NCI-H1105 treated with DMSO at 0.1 percent for 48 hours (cell line): ENCODE data around the gene CXorf49B.
"Not testable (repeated sequence)": the region's sequence is repeated elsewhere in the genome, so short reads cannot be mapped to it uniquely, and the experiment has no call there.

ENCODE experiments used
- DNase-seq: peaks from one replicate; lab custom pipeline; 2025; lab: John Stamatoyannopoulos, UW

Gene CXorf49B

DNA sequence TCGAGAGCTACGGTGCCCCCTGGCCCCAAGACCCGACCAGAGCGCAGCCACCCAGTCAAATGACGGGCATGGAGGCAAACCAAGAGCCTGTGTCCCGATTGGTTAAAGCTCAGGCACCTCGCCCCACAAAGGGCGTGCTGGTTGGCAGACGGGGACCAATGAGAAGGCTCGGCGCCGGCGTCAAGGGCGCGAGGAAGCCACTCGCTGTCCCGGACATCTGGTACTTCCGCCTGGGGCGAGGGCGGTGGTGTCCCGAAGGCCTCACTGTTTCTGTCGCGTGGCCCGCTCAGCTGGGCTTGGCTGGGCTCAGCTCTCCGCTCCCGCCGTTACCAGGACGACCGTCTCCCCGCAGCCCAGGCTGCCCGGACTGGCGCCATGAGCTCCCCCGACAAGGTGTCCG lies at the start of gene CXorf49B:
Gene CXorf49B, plus strand, starts transcription at position 301 of the 400 bp plus-strand sequence. Its CDS starts 75 bp downstream, at position 376.
- DNase-seq: not testable (repeated sequence)

GRCh38 chrX:71714064-71714463 lies 49.1 kb upstream of the CXorf49B start:
- DNase-seq: not testable (repeated sequence)

- not testable (repeated sequence) for DNase-seq
Measured at GRCh38 chrX:71715551-71715950, 47.6 kb upstream of the CXorf49B start.

DNA sequence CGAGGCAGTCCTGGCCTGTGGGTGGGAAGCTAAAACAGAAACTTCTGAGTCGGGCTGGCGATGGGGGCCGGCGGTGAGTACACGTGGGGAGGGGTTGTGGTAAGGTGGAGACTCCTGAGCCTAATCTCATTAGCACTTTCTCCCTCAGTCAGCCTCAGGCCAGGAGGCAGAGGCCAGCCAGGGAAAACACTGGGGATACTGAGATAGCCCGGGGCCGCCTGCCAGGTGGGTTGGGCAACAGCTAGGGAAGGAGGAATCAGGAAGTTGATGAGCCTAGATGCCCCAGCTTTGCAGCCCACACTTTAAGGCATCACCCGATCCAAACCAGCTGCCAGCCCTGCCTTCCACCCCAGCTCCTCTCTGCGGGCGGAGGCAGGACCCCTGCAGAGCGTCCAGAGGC lies 46.8 kb upstream of the CXorf49B start:
- DNase-seq: not testable (repeated sequence)

- DNase-seq: not testable (repeated sequence)
Measured at GRCh38 chrX:71718185-71718584, 45.0 kb upstream of the CXorf49B start, which contains the start of gene CXorf49. Gene CXorf49 (minus strand): TSS chrX:71718285. CDS start chrX:71718151, 134 bp downstream.

DNA sequence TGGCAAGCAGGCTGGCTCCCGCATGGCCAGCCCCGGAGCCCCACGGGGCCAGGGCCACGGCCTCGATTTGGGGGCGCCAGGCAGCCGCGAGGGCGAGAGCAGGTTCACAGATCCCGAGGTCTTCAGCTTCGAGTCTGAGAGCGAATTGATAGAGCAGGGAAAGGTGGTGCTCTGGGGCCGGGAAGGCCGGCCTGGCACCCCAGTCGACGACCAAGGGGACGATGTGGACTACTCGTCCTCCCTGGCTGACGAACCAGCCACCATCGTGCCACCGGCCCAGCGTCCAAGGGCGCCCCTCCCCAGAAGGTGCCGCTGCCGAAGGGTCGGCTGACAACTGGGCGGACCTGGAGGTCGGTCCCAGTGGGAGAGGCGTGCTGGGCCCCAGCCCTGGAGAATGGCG lies 44.0 kb upstream of the CXorf49B start:
- DNase-seq: not testable (repeated sequence)

DNA sequence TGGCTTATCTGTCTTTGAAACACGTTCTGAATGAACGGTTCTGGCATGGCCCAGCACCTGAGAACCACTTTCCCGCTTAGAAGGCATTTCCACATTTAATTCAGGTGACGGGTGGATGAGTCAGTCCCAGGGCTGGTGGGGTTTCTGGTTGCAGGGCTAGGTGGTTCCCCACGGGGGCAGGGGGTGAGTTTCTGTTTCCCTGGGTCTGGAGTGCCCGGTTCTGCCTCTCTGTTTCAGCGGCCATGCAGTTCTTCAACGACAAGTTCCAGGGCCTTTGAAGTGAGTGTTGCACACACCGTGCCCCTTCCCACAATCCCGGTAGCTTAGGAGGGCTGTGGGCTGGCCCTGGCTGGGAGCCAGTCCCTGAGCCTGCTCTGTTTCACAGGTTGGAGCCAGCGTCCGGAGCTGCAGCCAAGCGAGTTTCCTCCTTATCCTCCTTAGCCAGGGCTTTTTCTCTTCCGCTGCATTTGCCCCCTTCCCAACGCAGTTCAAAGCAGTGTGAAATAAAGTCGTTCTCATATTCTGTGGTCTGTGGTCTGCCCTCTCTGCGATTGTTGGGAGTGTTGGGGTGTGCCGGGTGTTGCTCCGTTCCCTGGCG lies 42.8 kb upstream of the CXorf49B start:
- DNase-seq: not testable (repeated sequence)

DNA sequence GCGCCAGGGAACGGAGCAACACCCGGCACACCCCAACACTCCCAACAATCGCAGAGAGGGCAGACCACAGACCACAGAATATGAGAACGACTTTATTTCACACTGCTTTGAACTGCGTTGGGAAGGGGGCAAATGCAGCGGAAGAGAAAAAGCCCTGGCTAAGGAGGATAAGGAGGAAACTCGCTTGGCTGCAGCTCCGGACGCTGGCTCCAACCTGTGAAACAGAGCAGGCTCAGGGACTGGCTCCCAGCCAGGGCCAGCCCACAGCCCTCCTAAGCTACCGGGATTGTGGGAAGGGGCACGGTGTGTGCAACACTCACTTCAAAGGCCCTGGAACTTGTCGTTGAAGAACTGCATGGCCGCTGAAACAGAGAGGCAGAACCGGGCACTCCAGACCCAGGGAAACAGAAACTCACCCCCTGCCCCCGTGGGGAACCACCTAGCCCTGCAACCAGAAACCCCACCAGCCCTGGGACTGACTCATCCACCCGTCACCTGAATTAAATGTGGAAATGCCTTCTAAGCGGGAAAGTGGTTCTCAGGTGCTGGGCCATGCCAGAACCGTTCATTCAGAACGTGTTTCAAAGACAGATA lies 2.4 kb upstream of the CXorf49B start:
- DNase-seq: not testable (repeated sequence)

GRCh38 chrX:71764832-71765231 lies 1.7 kb downstream of the CXorf49B start:
- DNase-seq: not testable (repeated sequence)

GRCh38 chrX:71765613-71766012 lies 2.5 kb downstream of the CXorf49B start:
- not testable (repeated sequence) for DNase-seq

DNA sequence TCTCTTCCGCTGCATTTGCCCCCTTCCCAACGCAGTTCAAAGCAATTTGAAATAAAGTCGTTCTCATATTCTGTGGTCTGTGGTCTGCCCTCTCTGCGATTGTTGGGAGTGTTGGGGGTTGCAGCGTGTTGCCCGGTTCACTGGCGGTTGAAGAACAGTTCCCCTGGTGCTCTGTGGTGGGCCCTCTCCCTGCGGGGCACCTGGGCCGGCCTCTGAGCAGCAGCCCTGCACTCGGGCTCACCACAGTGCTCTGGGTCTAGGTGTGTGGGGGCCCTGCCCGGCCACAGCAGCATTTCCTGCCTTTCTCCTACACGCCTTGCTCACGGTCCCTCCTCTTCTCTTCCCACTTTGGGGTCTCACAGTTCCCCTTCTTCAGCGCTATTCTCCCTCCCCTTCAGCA lies 4.0 kb downstream of the CXorf49B start:
- DNase-seq: not testable (repeated sequence)

GRCh38 chrX:71778322-71778721 lies 15.2 kb downstream of the CXorf49B start:
- DNase-seq: not testable (repeated sequence)

DNA sequence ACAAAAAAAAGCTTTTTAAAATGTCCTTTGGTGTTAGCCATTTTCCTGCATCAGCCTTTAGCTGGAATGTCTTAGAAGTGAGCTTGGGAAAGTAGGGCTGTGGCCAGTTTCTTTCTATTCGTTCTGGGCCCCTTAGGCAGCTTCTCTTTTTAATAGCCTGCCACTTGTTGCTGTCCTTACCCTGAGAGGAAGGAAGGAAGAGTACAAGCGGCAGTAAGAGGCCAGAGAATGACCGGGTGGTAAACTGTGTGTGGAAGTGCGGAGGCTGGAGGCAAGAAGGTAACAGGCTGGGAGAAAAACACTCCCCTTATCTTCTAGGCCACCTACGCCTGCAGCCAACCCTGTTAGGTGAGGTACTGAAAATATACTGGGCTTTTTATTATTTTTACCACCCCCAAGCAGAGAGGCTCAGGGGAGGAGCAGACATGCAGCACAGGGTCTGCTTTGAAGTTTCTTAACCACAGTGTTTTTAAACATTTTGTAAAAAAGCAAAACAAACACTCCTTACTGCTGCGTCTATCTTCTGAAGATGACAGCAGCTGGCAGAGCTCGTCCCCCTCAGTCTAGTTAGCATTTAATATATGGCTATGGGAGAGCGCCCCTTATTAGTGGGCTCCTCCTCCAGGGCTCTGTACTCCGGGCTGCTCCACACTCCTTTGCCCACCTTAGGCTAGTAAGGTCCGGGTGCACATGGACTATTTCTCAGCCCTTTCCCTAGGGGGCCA lies 19.2 kb downstream of the CXorf49B start:
- not testable (repeated sequence) for DNase-seq

DNA sequence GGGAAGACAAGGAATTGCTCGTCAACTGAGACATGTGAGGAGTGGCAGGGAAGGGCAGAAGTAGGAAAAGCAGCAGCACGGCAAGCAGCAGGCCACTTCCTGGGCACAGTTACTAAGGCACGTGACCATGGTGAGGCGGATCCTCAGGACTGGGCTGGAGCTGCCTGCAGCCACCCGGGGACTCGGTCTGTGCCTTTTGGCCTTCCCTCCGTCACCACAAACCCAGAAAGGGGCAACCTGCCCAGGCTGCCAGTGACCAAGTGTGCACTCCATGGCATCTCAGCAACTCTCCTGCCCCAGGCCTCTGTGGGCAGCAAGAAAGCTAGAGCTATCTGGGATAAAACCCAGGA lies 19.8 kb downstream of the CXorf49B start:
- DNase-seq: not testable (repeated sequence)

GRCh38 chrX:71783569-71784347 lies 20.6 kb downstream of the CXorf49B start:
- DNase-seq: not testable (repeated sequence)

DNA sequence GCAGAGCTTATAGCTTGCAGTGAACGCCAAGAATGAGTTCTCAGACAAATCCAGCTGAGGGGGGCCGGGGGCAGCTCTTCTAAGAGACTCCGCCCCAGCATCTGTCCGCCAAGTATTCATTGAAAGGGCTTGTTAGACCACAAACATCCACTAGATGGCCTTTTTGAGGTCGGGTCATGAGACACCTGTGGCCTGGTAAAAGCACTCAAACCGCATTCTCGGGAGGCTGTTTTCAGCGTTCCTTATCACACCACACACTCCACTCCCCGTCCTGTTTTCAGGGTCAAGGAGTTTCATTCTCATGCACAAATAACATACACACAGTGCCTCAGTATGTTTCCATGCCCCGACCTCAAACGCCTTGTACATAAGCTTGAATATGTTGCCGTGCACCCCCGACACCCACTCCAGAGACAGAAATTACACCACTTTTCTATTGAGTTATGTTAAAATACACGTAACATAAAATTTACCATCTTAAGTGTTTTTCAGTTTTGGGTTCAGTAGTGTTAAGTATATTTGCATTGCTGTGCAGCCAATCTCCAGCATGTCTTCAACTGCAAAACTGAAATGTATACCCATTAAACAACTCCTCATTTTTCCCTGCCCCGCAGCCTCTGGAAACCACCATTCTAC lies 21.3 kb downstream of the CXorf49B start:
- not testable (repeated sequence) for DNase-seq

GRCh38 chrX:71806450-71806849 lies 43.3 kb downstream of the CXorf49B start:
- not testable (repeated sequence) for DNase-seq

GRCh38 chrX:71809886-71810285 lies 46.7 kb downstream of the CXorf49B start:
- no peak for DNase-seq

DNA sequence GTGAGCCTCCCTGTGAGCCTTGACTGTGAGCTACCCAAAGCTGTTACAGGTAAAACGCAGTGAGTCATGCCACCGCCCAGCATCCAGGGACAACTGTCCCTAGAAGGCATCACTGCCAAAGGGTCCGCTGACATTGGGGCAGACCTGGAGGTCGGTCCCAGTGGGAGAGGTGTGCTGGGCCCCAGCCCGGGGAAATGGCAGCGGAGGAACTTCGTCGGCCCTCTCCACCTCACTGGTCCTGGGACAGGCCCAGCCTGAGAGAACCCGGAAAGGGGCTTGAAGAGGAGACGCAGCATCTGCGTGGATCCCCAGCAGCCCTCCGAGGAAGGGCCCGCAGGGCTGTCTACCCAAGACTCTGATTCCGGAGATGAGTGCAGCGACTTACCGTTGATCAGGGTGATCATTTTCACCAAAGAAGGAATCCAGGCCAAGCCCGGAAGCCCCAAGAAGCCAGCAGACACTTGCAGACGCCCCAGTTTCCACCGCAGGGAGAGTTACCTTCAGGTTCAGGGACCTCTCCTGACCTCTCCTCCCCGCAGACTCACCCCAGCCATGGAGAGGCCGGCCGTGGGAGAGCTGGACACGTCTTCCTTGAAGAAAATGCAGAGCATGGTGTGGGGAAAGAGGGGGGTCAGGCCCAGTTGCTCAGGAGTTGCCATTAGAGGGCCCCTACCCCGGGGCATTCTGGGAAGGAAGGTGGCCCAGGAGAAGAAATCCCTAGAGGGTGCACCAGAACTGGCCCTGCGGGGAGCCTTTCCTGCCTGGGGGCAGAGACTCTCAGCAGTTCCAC lies 51.2 kb downstream of the CXorf49B start:
- DNase-seq: no peak

- DNase-seq: no peak
Measured at GRCh38 chrX:71815121-71815905, 52.2 kb downstream of the CXorf49B start.
